GM12892 (cell line): ENCODE results near the gene CLEC18C.
"Not testable (repeated sequence)": the region's sequence is repeated elsewhere in the genome, so short reads cannot be mapped to it uniquely, and the experiment has no call there.

Experiments
- POLR2A ChIP-seq: IDR thresholded peaks from 2 replicates; pipeline ENCODE4 v1.6.1; 2011; ENCODE audit warnings: low read depth, low read length, control low read depth
- TAF1 ChIP-seq: IDR thresholded peaks from 2 replicates; pipeline ENCODE4 v1.6.1; 2011; ENCODE audit warnings: low read depth, mild to moderate bottlenecking, control low read depth, low read length, borderline replicate concordance

DNA sequence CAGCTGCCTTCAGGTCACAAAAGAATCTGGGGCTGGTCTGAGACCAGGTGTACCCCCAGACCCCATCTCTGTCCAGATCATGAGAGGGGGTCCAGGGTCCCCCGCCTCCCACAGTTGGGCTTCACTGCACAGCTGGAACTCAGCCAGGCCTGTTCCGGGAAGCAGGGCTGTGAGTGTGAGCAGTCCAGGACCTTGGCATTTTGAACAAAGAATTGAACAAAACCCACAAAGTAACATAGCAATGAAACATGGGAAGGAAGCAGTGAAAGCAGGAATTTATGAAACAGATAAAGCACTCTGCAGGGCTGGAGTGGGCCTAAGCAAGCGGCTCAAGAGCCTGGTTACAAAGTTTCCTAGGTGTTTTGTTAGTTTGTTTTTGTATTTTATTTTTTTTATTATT is 25.1 kb downstream of the CLEC18C start:
- not testable (repeated sequence) for TF ChIP-seq TAF1, POLR2A
